IMR-90 (cell line): ENCODE measurements around the gene IGFBP5. TPM values are rescaled to one million over a fixed set of nuclear protein-coding genes. Genes with fewer than 3 reads are reported as not detected.

Source experiments
- ATAC-seq: fragments of 200-7000 bp; cut with Tn5 transposase; 2 replicates; pipeline ENCODE4 v1.9.1; 2020; ENCODE audit warnings: low read depth, mild to moderate bottlenecking, moderate library complexity
- BruUV-seq: library from RNA; stranded (reverse); fragments of 400-500 nt; replicated peaks from 2 replicates; lab custom pipeline; 2021; lab: Mats Ljungman, UMichigan
- CTCF ChIA-PET: fragments of 300-600 bp; formaldehyde crosslinking; extraction: SDS; loops from one replicate; lab custom pipeline; 2021; ENCODE audit warnings: antibody characterized with exemption; lab: Yijun Ruan, JAX
- POLR2A ChIA-PET: fragments of 300-600 bp; sonication (Branson Sonifier 250); formaldehyde crosslinking; loops from one replicate; lab custom pipeline; 2022; ENCODE audit warnings: antibody characterized with exemption; ENCODE audit not compliant: unreplicated experiment; lab: Charles Lee
- DNase-seq: peaks from one replicate; pipeline ENCODE4 v3.0.0; 2013
- H2AFZ ChIP-seq: replicated peaks from 2 replicates; pipeline ENCODE3; 2013; ENCODE audit warnings: low read length, mild to moderate bottlenecking; ENCODE audit not compliant: poor library complexity
- H2AK5ac ChIP-seq: 2 replicates; pipeline ENCODE4 v1.6.1; 2013; ENCODE audit warnings: low read depth, low read length, inconsistent platforms
- H2AK9ac ChIP-seq: replicated peaks from 2 replicates; pipeline ENCODE3; 2013; ENCODE audit warnings: mild to moderate bottlenecking, low read depth, low read length, moderate library complexity; ENCODE audit not compliant: poor library complexity
- H2BK120ac ChIP-seq: 2 replicates; pipeline ENCODE4 v1.6.1; 2013; ENCODE audit warnings: low read depth, low read length, inconsistent platforms
- H2BK15ac ChIP-seq: 3 replicates; pipeline ENCODE4 v1.6.1; 2013; ENCODE audit warnings: low read depth, low read length, inconsistent platforms
- H2BK20ac ChIP-seq: 2 replicates; pipeline ENCODE4 v1.6.1; 2013; ENCODE audit warnings: low read depth, mild to moderate bottlenecking, inconsistent platforms, low read length, moderate library complexity
- H2BK5ac ChIP-seq: 2 replicates; pipeline ENCODE4 v1.6.1; 2013; ENCODE audit warnings: mild to moderate bottlenecking, low read depth, low read length, inconsistent platforms; ENCODE audit not compliant: poor library complexity, severe bottlenecking
- H3K14ac ChIP-seq: replicated peaks from 2 replicates; pipeline ENCODE4 v1.6.1; 2013; ENCODE audit warnings: low read depth, low read length, inconsistent platforms
- H3K18ac ChIP-seq: 2 replicates; pipeline ENCODE4 v1.6.1; 2013; ENCODE audit warnings: low read depth, low read length, control low read depth
- H3K23ac ChIP-seq: 2 replicates; pipeline ENCODE4 v1.6.1; 2013; ENCODE audit warnings: low read depth, low read length, inconsistent platforms
- H3K27ac ChIP-seq: 2 replicates; pipeline ENCODE4 v1.5.1; 2013; ENCODE audit warnings: mild to moderate bottlenecking, control low read depth, low read length; ENCODE audit not compliant: insufficient read depth
- H3K27me3 ChIP-seq: 2 replicates; pipeline ENCODE4 v1.6.1; 2013; ENCODE audit warnings: low read length; ENCODE audit not compliant: control insufficient read depth, insufficient read depth
- H3K36me3 ChIP-seq: 2 replicates; pipeline ENCODE4 v1.6.1; 2013; ENCODE audit warnings: low read length, mixed read lengths; ENCODE audit not compliant: control insufficient read depth, insufficient read depth
- H3K4ac ChIP-seq: 2 replicates; pipeline ENCODE4 v1.6.1; 2013; ENCODE audit warnings: low read depth, low read length, inconsistent platforms
- H3K4me1 ChIP-seq: 2 replicates; pipeline ENCODE4 v1.6.1; 2013; ENCODE audit warnings: low read length, mixed read lengths; ENCODE audit not compliant: control insufficient read depth, insufficient read depth
- H3K4me2 ChIP-seq: 2 replicates; pipeline ENCODE4 v1.6.1; 2013; ENCODE audit warnings: low read depth, mild to moderate bottlenecking, control low read depth, low read length, moderate library complexity
- H3K4me3 ChIP-seq: 2 replicates; pipeline ENCODE4 v1.5.1; 2013; ENCODE audit warnings: low read depth, mild to moderate bottlenecking, control low read depth, low read length, moderate library complexity; ENCODE audit not compliant: insufficient read depth
- H3K56ac ChIP-seq: 2 replicates; pipeline ENCODE4 v1.6.1; 2013; ENCODE audit warnings: low read length, inconsistent platforms; ENCODE audit not compliant: insufficient read depth; ENCODE audit errors: extremely low read depth
- H3K79me1 ChIP-seq, 2 experiments: 2 replicates each; pipeline ENCODE4 v1.6.1; 2013; ENCODE audit warnings: low read length in 2 of 2, inconsistent platforms in 1 of 2, low read depth in 1 of 2
- H3K9ac ChIP-seq: 2 replicates; pipeline ENCODE4 v1.6.1; 2013; ENCODE audit warnings: low read depth, low read length, control low read depth
- H3K9me1 ChIP-seq: 2 replicates; pipeline ENCODE4 v1.6.1; 2013; ENCODE audit warnings: low read length, inconsistent platforms; ENCODE audit not compliant: insufficient read depth
- H3K9me3 ChIP-seq: 2 replicates; pipeline ENCODE4 v1.6.1; 2013; ENCODE audit warnings: low read length; ENCODE audit not compliant: control insufficient read depth, insufficient read depth
- H4K20me1 ChIP-seq: 2 replicates; pipeline ENCODE4 v1.6.1; 2013; ENCODE audit warnings: low read length, inconsistent platforms; ENCODE audit not compliant: insufficient read depth
- H4K5ac ChIP-seq: 2 replicates; pipeline ENCODE4 v1.6.1; 2013; ENCODE audit warnings: mild to moderate bottlenecking, low read depth, low read length, control low read depth
- H4K8ac ChIP-seq, 2 experiments: 2 replicates each; pipeline ENCODE4 v1.6.1; 2013; ENCODE audit warnings: low read depth in 2 of 2, low read length in 2 of 2, control low read depth in 1 of 2, inconsistent platforms in 1 of 2
- H4K91ac ChIP-seq: 2 replicates; pipeline ENCODE4 v1.6.1; 2013; ENCODE audit warnings: low read depth, low read length, inconsistent platforms; ENCODE audit not compliant: insufficient read depth
- CEBPB ChIP-seq: IDR thresholded peaks from 2 replicates; pipeline ENCODE4 v1.6.1; 2012; ENCODE audit warnings: low read depth, low read length, improper control_type of control experiment
- CTCF ChIP-seq: conservative IDR thresholded peaks from 2 replicates; pipeline ENCODE4 v1.5.1; 2012; ENCODE audit warnings: mild to moderate bottlenecking, low read depth, low read length, improper control_type of control experiment
- FOS ChIP-seq: fragments of 150-350 bp; IDR thresholded peaks from 2 replicates; pipeline ENCODE4 v1.6.1; 2016; ENCODE audit warnings: low read depth, low read length
- RAD21 ChIP-seq: IDR thresholded peaks from 2 replicates; pipeline ENCODE4 v1.6.1; 2012; ENCODE audit warnings: low read length, improper control_type of control experiment
- RCOR1 ChIP-seq: IDR thresholded peaks from 2 replicates; pipeline ENCODE4 v1.6.1; 2012; ENCODE audit warnings: mild to moderate bottlenecking, low read length, improper control_type of control experiment; ENCODE audit not compliant: insufficient replicate concordance
- RFX5 ChIP-seq: IDR thresholded peaks from 2 replicates; pipeline ENCODE4 v1.8.0; 2012; ENCODE audit warnings: low read depth, mild to moderate bottlenecking, low read length, moderate library complexity
- whole genome bisulfite sequencing, 2 experiments: methylation state at CpG; one replicate each; pipeline versions ENCODE4 v1.1.5 to v1.1.7; 2013; ENCODE audit warnings: missing lambda C conversion rate in 2 of 2; ENCODE audit not compliant: insufficient read length in 1 of 2; ENCODE audit errors: extremely low coverage in 2 of 2; 5-methylcytosine and 5-hydroxymethylcytosine counted together
- dilution Hi-C: fragments of 300-500 bp; cut with HindIII; formaldehyde crosslinking; loops from one replicate; pipeline ENCODE4 v1.14.3; 2018; ENCODE audit warnings: low sequenced_read_pairs; ENCODE audit not compliant: unreplicated experiment
- in situ Hi-C: fragments of 300-500 bp; cut with MboI; formaldehyde crosslinking; loops from 3 replicates; pipeline ENCODE4 v1.14.3; 2019; ENCODE audit warnings: low sequenced_read_pairs, inconsistent platforms, mixed read lengths
- intact Hi-C: fragments of 100-400 bp; cut with micrococcal nuclease; formaldehyde crosslinking; loops from 2 replicates; pipeline ENCODE4 v1.10.0; 2022
- polyA plus RNA-seq, 3 experiments: library from polyadenylated mRNA; depleted of rRNA; stranded (reverse); fragments of >200 nt; gene quantifications; 2 replicates each; pipeline ENCODE4 v1.2.3, GENCODE V29; 2012; ENCODE audit warnings: low replicate concordance in 1 of 3
- total RNA-seq: library from RNA; depleted of rRNA; stranded (reverse); fragments of >200 nt; gene quantifications from 2 replicates; pipeline ENCODE4 v1.2.3, GENCODE V29; 2012

The IGFBP5 gene
- total and polyA plus RNA-seq, 2 of the 4 experiments (the other 2 are of a cell fraction): 392 to 1,339 TPM

- Histone ChIP-seq H2BK5ac (no peak overlapping the region), H3K4me1 (peaks cover 29% of the 10 kb centered on the region; the same call in 1 of the 2 replicates), H2AK9ac (no peak overlapping the region), H4K91ac (no peak overlapping the region), H2BK120ac (no peak overlapping the region), H2AFZ (no peak overlapping the region), H3K4ac (no peak overlapping the region), H3K9me3 (no peaks in the 10 kb centered on the region), H3K27ac (no peak overlapping the region), H3K4me2 (no peak overlapping the region), H3K9me1 (peaks cover 4% of the 10 kb centered on the region), H3K79me1 (no peaks in the 10 kb centered on the region), H4K20me1 (no peaks in the 10 kb centered on the region), H3K23ac (no peak overlapping the region), H3K27me3 (peaks cover 1% of the 10 kb centered on the region), H3K14ac (no peak overlapping the region), H2BK20ac (no peak overlapping the region), H3K9ac (no peak overlapping the region), H3K36me3 (no peaks in the 10 kb centered on the region), H3K56ac (no peak overlapping the region), H4K5ac (no peak overlapping the region), H3K18ac (no peak overlapping the region), H3K4me3 (no peak overlapping the region), H4K8ac (no peak overlapping the region), H2AK5ac (no peak overlapping the region; the same call in 1 of the 2 replicates), H2BK15ac (no peak overlapping the region)
- ATAC-seq (no peak), DNase-seq (no peak)
- no peak for TF ChIP-seq RFX5
- no peak for TF ChIP-seq CEBPB
- no peak for TF ChIP-seq RCOR1
- TF ChIP-seq CTCF: no peak
- TF ChIP-seq FOS: no peak
- no peak for TF ChIP-seq RAD21
- dilution Hi-C loops: loop anchor here (25.0 kb wide), 1 partner anchor 140 kb away; no protein-coding TSS in a partner anchor
- CTCF ChIA-PET: interaction anchor here (1.3 kb wide), 1 partner anchor 133 kb away, joined by 4 read pairs; no protein-coding TSS in a partner anchor
- WGBS, 2 experiments: 60% methylated on average over 1 of the region's 4 CpGs; no CpG with 5 or more reads in 1 of the 2 experiments
- POLR2A ChIA-PET: no interaction called here
- BruUV-seq: no TSS peak
- in situ Hi-C loops: no loop called here
- intact Hi-C loops: loop anchor here (5.0 kb wide), 1 partner anchor 65 kb away; no protein-coding TSS in a partner anchor
Measured at GRCh38 chr2:216652566-216652965, 42.8 kb downstream of the IGFBP5 start.
